GM12878 (cell line): ENCODE measurements around the gene KAZN. TPM values are rescaled to one million over a fixed set of nuclear protein-coding genes. Genes with fewer than 3 reads are reported as not detected.

Experiments
- ATAC-seq: fragments of 200-7000 bp; cut with Tn5 transposase; 3 replicates; pipeline ENCODE4 v1.9.1; 2020; ENCODE audit warnings: mild to moderate bottlenecking, moderate library complexity
- BruUV-seq: library from RNA; stranded (reverse); fragments of 400-500 nt; replicated peaks from 2 replicates; lab custom pipeline; 2021; lab: Mats Ljungman, UMichigan
- CTCF ChIA-PET: fragments of 300-600 bp; sonication (Branson Sonifier 250); formaldehyde crosslinking; extraction: SDS; loops from one replicate; lab custom pipeline; 2021; ENCODE audit warnings: inconsistent platforms; lab: Yijun Ruan, JAX
- POLR2A ChIA-PET: fragments of 350-600 bp; formaldehyde crosslinking; extraction: SDS; loops from one replicate; lab custom pipeline; 2021; ENCODE audit warnings: inconsistent platforms; lab: Charles Lee
- RAD21 ChIA-PET: fragments of 300-600 bp; sonication (Branson Sonifier 250); formaldehyde crosslinking; loops from one replicate; lab custom pipeline; 2023; ENCODE audit warnings: antibody characterized with exemption; ENCODE audit not compliant: unreplicated experiment; lab: Charles Lee
- SMC1A ChIA-PET: fragments of 300-600 bp; sonication (Branson Sonifier 250); formaldehyde crosslinking; loops from one replicate; lab custom pipeline; 2023; ENCODE audit not compliant: unreplicated experiment, uncharacterized antibody; lab: Charles Lee
- DNase-seq: peaks from one replicate; pipeline ENCODE4 v3.0.0-alpha.2; 2011; ENCODE audit warnings: low read depth, low spot score
- FAIRE-seq: peaks from 3 replicates; lab custom pipeline; 2011; peaks lifted over from hg19 to GRCh38; lab: Jason Lieb, UNC
- H2AFZ ChIP-seq: 2 replicates; pipeline ENCODE4 v1.6.0; 2011; ENCODE audit warnings: low read depth, low read length, control low read depth; ENCODE audit not compliant: control insufficient read depth
- H3K27ac ChIP-seq: 2 replicates; pipeline ENCODE4 v1.5.1; 2011; ENCODE audit warnings: control low read depth; ENCODE audit not compliant: control insufficient read depth, insufficient read depth
- H3K27me3 ChIP-seq, 2 experiments: replicated peaks in 1 of 2; 2 replicates each; pipeline versions ENCODE4 v1.6.0 to v1.6.1; 2011; ENCODE audit warnings: low read length in 1 of 2; ENCODE audit not compliant: control insufficient read depth in 2 of 2, insufficient read depth in 2 of 2
- H3K36me3 ChIP-seq, 2 experiments: 2 replicates each; pipeline ENCODE4 v1.5.1; 2011; ENCODE audit warnings: low read length in 1 of 2; ENCODE audit not compliant: control insufficient read depth in 2 of 2, insufficient read depth in 2 of 2
- H3K4me1 ChIP-seq: 2 replicates; pipeline ENCODE4 v1.6.1; 2011; ENCODE audit warnings: mild to moderate bottlenecking, low read length, moderate library complexity, mixed read lengths; ENCODE audit not compliant: control insufficient read depth, insufficient read depth
- H3K4me2 ChIP-seq: 2 replicates; pipeline ENCODE4 v1.6.0; 2011; ENCODE audit warnings: control low read depth; ENCODE audit not compliant: control insufficient read depth, insufficient read depth
- H3K4me3 ChIP-seq: fragments of 200-600 bp; sonication (generic); 2 replicates; pipeline ENCODE4 v1.5.1; 2016
- H3K79me2 ChIP-seq: 2 replicates; pipeline ENCODE4 v1.6.0; 2011; ENCODE audit warnings: low read length; ENCODE audit not compliant: control insufficient read depth, insufficient read depth
- H3K9ac ChIP-seq: 2 replicates; pipeline ENCODE4 v1.8.0; 2011; ENCODE audit warnings: low read length, control low read depth, mixed read lengths; ENCODE audit not compliant: control insufficient read depth, insufficient read depth
- H3K9me3 ChIP-seq: replicated peaks from 3 replicates; pipeline ENCODE4 v1.5.1; 2011; ENCODE audit warnings: mild to moderate bottlenecking, low read length; ENCODE audit not compliant: control insufficient read depth, insufficient read depth
- H4K20me1 ChIP-seq: 2 replicates; pipeline ENCODE4 v1.6.0; 2011; ENCODE audit not compliant: control insufficient read depth, insufficient read depth
- GATAD2B ChIP-seq: fragments of 450-650 bp; conservative IDR thresholded peaks from 2 replicates; pipeline ENCODE4 v1.6.1; 2017; ENCODE audit warnings: low read depth, mild to moderate bottlenecking, moderate library complexity
- NBN ChIP-seq: fragments of 450-650 bp; IDR thresholded peaks from 2 replicates; pipeline ENCODE4 v1.6.1; 2016
- PAX8 ChIP-seq: fragments of 450-650 bp; IDR thresholded peaks from 2 replicates; pipeline ENCODE4 v1.6.1; 2017; ENCODE audit warnings: mild to moderate bottlenecking, moderate library complexity
- PBX3 ChIP-seq: IDR thresholded peaks from 2 replicates; pipeline ENCODE4 v1.6.1; 2011; ENCODE audit warnings: mild to moderate bottlenecking, low read depth, low read length, moderate library complexity; ENCODE audit not compliant: insufficient replicate concordance
- SIX5 ChIP-seq: IDR thresholded peaks from 2 replicates; pipeline ENCODE4 v1.6.1; 2011; ENCODE audit warnings: mild to moderate bottlenecking, low read depth, low read length, moderate library complexity; ENCODE audit not compliant: severe bottlenecking
- YY1 ChIP-seq: IDR thresholded peaks from 2 replicates; pipeline ENCODE4 v1.6.1; 2011; ENCODE audit warnings: low read depth, mild to moderate bottlenecking, low read length
- ZBTB33 ChIP-seq: fragments of 450-650 bp; IDR thresholded peaks from 2 replicates; pipeline ENCODE4 v1.6.1; 2017; ENCODE audit warnings: mild to moderate bottlenecking
- WGBS: methylation state at CpG from one replicate; pipeline ENCODE4 v1.1.6; 2016; ENCODE audit warnings: low lambda C conversion rate; ENCODE audit not compliant: insufficient replicate concordance, insufficient coverage; ENCODE audit errors: missing lambda C conversion rate; 5-methylcytosine and 5-hydroxymethylcytosine counted together
- in situ Hi-C: fragments of 300-500 bp; cut with MboI; formaldehyde crosslinking; loops from 9 replicates; pipeline ENCODE4 v1.14.3; 2018; ENCODE audit warnings: mixed read lengths
- intact Hi-C: fragments of 100-400 bp; cut with micrococcal nuclease; formaldehyde crosslinking; loops from one replicate; pipeline ENCODE4 v1.14.2; 2022; ENCODE audit not compliant: unreplicated experiment
- polyA plus RNA-seq, 11 experiments: library from polyadenylated mRNA; depleted of rRNA in 4 of 11; unstranded in 6 of 11; stranded (reverse) in 5 of 11; fragments of >200 nt; fragmentation: Nextera tagmentation in 4 of 11; fragmentation: Illumina TruSeq in 1 of 11; extraction: Ambion mirVana in 4 of 11; extraction: Trizol in 1 of 11; gene quantifications; 1 replicate in 1 of 11; 2 replicates in 10 of 11; pipeline versions ENCODE4 v1.2.1 to v1.2.3, GENCODE V29; 2011 to 2016; ENCODE audit warnings: inconsistent platforms in 2 of 11, missing spikeins in 2 of 11, low read depth in 1 of 11
- total RNA-seq, 4 experiments: library from RNA; depleted of rRNA in 3 of 4; stranded (reverse); fragments of >200 nt in 3 of 4; fragmentation: Illumina TruSeq in 1 of 4; extraction: Trizol in 1 of 4; gene quantifications; 2 replicates each; pipeline versions ENCODE4 v1.2.1 to v1.2.3, GENCODE V29; 2013 to 2021

The KAZN gene
- total and polyA plus RNA-seq, 10 of the 15 experiments (the other 5 are each of a cell fraction or from before 2014, with no cell fraction given) = 0.72 to 4.0 (median 1.2) TPM

- TF ChIP-seq ZBTB33 = no peak
- no peak for TF ChIP-seq PAX8
- no peak for TF ChIP-seq GATAD2B
- no peak for TF ChIP-seq SIX5
- TF ChIP-seq, all 136 proteins: peak for 0
Observed at GRCh38 chr1:15005116-15005515, 406.6 kb downstream of the KAZN start (continued).

DNA sequence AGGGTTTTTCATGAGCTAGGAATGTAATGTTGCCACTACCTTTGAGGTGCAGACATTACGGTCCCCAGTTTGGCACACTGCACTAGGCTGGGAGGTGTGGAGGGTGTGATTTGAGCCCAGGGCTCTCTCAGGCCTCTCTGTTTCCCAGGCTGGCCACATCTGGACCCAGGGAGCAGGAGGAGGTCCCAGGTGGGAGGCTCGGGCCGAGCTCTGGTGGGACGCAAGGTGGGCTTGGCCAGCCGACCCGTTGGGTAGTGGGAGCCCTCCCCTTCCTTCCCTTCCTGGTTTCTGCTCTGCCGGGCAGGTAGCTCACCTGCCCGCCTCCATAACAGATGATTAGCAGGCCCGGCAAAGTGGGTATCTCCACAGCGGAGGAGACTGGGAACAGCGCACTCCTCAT is 408.9 kb downstream of the KAZN start:
- no TSS peak for BruUV-seq
- H3K4me2 ChIP-seq = no peak overlapping the region
- FAIRE-seq = no peak
- intact Hi-C loops = no loop called here
- H3K9ac ChIP-seq = no peak overlapping the region
- SMC1A ChIA-PET = no interaction called here
- TF ChIP-seq NBN (no peak), PBX3 (no peak), YY1 (no peak)
- TF ChIP-seq, all 136 proteins: peak for 0
- H3K36me3 ChIP-seq = no peaks in the 10 kb centered on the region
- H3K4me3 ChIP-seq = no peak overlapping the region
- no peaks in the 10 kb centered on the region for H4K20me1 ChIP-seq
- H3K27ac ChIP-seq = no peak overlapping the region
- H2AFZ ChIP-seq = no peak overlapping the region
- ATAC-seq = no peak
- in situ Hi-C loops = no loop called here
- RAD21 ChIA-PET = no interaction called here
- CTCF ChIA-PET = interaction anchor here (1.9 kb wide), 1 partner anchor 20 kb away, joined by 5 read pairs; no protein-coding TSS in a partner anchor
- no peak for DNase-seq
- 45% methylated on average over 11 of the region's 11 CpGs for WGBS
- POLR2A ChIA-PET = no interaction called here
- H3K79me2 ChIP-seq = no peaks in the 10 kb centered on the region
- H3K9me3 ChIP-seq = no peaks in the 10 kb centered on the region
- no peaks in the 10 kb centered on the region for H3K27me3 ChIP-seq
- H3K4me1 ChIP-seq = no peaks in the 10 kb centered on the region
